GM23248 (cell line): ENCODE results near the gene NTF3. TPM values are rescaled to one million over a fixed set of nuclear protein-coding genes. Genes with fewer than 3 reads are reported as not detected.
A peak's percentile ranks its signal among the peaks of the same experiment; 100 is the strongest.

Experiments used
- DNase-seq: peaks from one replicate; pipeline ENCODE4 v3.0.0-alpha.2; 2015
- H2AFZ ChIP-seq: fragments of 200-600 bp; sonication (generic); 2 replicates; pipeline ENCODE4 v1.6.1; 2016; ENCODE audit warnings: antibody characterized with exemption
- H3F3A ChIP-seq: fragments of 200-600 bp; sonication (generic); 2 replicates; pipeline ENCODE4 v1.6.1; 2016; ENCODE audit warnings: mild to moderate bottlenecking, antibody characterized with exemption, mixed run types; ENCODE audit not compliant: insufficient read depth
- H3K27ac ChIP-seq: fragments of 200-600 bp; sonication (generic); 2 replicates; pipeline ENCODE4 v1.5.1; 2016; ENCODE audit warnings: mild to moderate bottlenecking
- H3K27me3 ChIP-seq: fragments of 200-600 bp; sonication (generic); replicated peaks from 2 replicates; pipeline ENCODE4 v1.6.1; 2016; ENCODE audit warnings: mild to moderate bottlenecking; ENCODE audit not compliant: insufficient read depth
- H3K36me3 ChIP-seq: fragments of 200-600 bp; sonication (generic); 2 replicates; pipeline ENCODE4 v1.6.1; 2016; ENCODE audit warnings: low read depth, mild to moderate bottlenecking
- H3K4me1 ChIP-seq: fragments of 200-600 bp; sonication (generic); 2 replicates; pipeline ENCODE4 v1.6.1; 2016; ENCODE audit warnings: mild to moderate bottlenecking; ENCODE audit not compliant: insufficient read depth
- H3K4me2 ChIP-seq: fragments of 200-600 bp; sonication (generic); one replicate; pipeline ENCODE4 v1.6.1; 2016; ENCODE audit warnings: mild to moderate bottlenecking; ENCODE audit not compliant: unreplicated experiment
- H3K4me3 ChIP-seq: fragments of 200-600 bp; sonication (generic); 2 replicates; pipeline ENCODE4 v1.5.1; 2016; ENCODE audit warnings: mild to moderate bottlenecking
- H3K79me2 ChIP-seq: fragments of 200-600 bp; sonication (generic); 2 replicates; pipeline ENCODE4 v1.6.1; 2016; ENCODE audit warnings: mild to moderate bottlenecking; ENCODE audit not compliant: insufficient read depth
- H3K9ac ChIP-seq: fragments of 200-600 bp; sonication (generic); 2 replicates; pipeline ENCODE4 v1.6.1; 2016; ENCODE audit warnings: mild to moderate bottlenecking
- H3K9me2 ChIP-seq: fragments of 200-600 bp; sonication (generic); 2 replicates; pipeline ENCODE4 v1.6.1; 2016; ENCODE audit warnings: mixed run types, mild to moderate bottlenecking, moderate library complexity; ENCODE audit not compliant: insufficient read depth
- H3K9me3 ChIP-seq: fragments of 200-600 bp; sonication (generic); one replicate; pipeline ENCODE4 v1.6.1; 2017; ENCODE audit warnings: low read depth
- H4K20me1 ChIP-seq: fragments of 200-600 bp; sonication (generic); 2 replicates; pipeline ENCODE4 v1.6.0; 2016; ENCODE audit not compliant: insufficient read depth
- EZH2 ChIP-seq: fragments of 200-600 bp; sonication (generic); IDR thresholded peaks from 2 replicates; pipeline ENCODE4 v1.6.1; 2018; ENCODE audit warnings: antibody characterized with exemption, mild to moderate bottlenecking; ENCODE audit not compliant: insufficient read depth, poor library complexity, severe bottlenecking
- EZH2phosphoT487 ChIP-seq: fragments of 200-600 bp; sonication (generic); IDR thresholded peaks from 2 replicates; pipeline ENCODE4 v1.6.1; 2018; ENCODE audit warnings: antibody characterized with exemption, moderate library complexity, mild to moderate bottlenecking, low read depth; ENCODE audit not compliant: insufficient read depth
- WGBS, 2 experiments: methylation state at CpG; one replicate each; pipeline ENCODE4 v1.1.6; 2015 to 2017; ENCODE audit warnings: low lambda C conversion rate in 2 of 2, low coverage in 1 of 2; ENCODE audit errors: missing lambda C conversion rate in 2 of 2; 5-methylcytosine and 5-hydroxymethylcytosine counted together
- in situ Hi-C: fragments of 300-500 bp; cut with MboI; formaldehyde crosslinking; loops from 2 replicates; pipeline ENCODE4 v1.15.0; 2020
- polyA plus RNA-seq: library from polyadenylated mRNA; unstranded; fragments of >200 nt; fragmentation: Nextera tagmentation; extraction: Ambion mirVana; gene quantifications from 2 replicates; pipeline ENCODE4 v1.2.1, GENCODE V29; 2016
- total RNA-seq: library from RNA; depleted of rRNA; stranded (reverse); fragments of >200 nt; shearing (Covaris generic); gene quantifications from 2 replicates; pipeline ENCODE4 v1.2.3, GENCODE V29; 2014

NTF3 gene
- total and polyA plus RNA-seq, 2 experiments from 2014 or later, result 4.8 to 6.0 TPM

DNA sequence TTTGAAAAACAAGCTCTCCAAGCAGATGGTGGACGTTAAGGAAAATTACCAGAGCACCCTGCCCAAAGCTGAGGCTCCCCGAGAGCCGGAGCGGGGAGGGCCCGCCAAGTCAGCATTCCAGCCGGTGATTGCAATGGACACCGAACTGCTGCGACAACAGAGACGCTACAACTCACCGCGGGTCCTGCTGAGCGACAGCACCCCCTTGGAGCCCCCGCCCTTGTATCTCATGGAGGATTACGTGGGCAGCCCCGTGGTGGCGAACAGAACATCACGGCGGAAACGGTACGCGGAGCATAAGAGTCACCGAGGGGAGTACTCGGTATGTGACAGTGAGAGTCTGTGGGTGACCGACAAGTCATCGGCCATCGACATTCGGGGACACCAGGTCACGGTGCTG, 62.4 kb downstream of the NTF3 start:
- H3K27me3 ChIP-seq, result no peaks in the 10 kb centered on the region
- H3K79me2 ChIP-seq, result no peaks in the 10 kb centered on the region
- WGBS, 2 experiments, result 85 to 91% methylated on average over 28 of the region's 28 CpGs
- H3K9me3 ChIP-seq, result no peaks in the 10 kb centered on the region
- no peak overlapping the region for H3K9ac ChIP-seq
- no peaks in the 10 kb centered on the region for H3K9me2 ChIP-seq
- no peak overlapping the region for H3K27ac ChIP-seq
- TF ChIP-seq EZH2phosphoT487, result no peak
- no peak for TF ChIP-seq EZH2
- H2AFZ ChIP-seq, result no peak overlapping the region
- no peak overlapping the region for H3K4me3 ChIP-seq
- H3K36me3 ChIP-seq, result no peaks in the 10 kb centered on the region
- no peak overlapping the region for H3K4me2 ChIP-seq
- in situ Hi-C loops, result no loop called here
- no peaks in the 10 kb centered on the region for H3F3A ChIP-seq
- peaks cover 1% of the 10 kb centered on the region; the same call in 1 of the 2 replicates for H3K4me1 ChIP-seq
- H4K20me1 ChIP-seq, result no peaks in the 10 kb centered on the region
- no peak for DNase-seq

DNA sequence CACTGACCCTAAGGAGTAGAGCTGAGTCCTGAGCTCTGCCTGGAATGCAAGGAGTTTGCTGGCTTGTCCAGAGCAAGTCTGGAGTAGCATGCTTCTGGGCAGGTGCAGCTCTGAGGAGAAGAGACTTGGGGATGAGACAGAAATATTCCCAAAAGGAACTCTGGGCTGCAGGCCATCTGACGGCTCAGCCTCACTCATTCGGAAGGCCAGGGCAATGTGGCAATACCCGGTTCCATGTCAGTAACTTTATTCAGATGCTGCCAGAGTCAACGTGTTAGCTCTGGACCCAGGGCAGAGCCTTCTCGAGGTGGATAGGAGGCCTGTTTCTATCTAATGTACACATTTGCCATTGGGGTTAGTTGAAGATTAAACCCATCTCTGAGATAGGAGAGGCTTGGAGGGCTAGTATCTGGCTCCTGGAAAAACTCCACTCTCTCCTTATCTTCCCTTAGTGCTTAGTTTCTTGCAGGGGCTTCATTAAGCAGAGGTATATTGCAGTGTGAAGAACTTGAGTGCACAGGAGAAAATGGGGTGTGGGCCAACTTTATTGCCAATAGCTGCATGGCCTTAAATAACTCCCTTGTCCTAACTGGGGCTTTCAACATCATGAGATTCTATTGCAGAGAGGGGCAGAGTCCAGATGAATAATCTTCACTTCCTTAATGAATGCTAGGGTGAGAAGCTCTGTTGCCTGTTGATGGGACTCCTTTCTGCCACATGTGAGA, 65.6 kb downstream of the NTF3 start:
- no peaks in the 10 kb centered on the region for H3K79me2 ChIP-seq
- H3K4me1 ChIP-seq, result peaks cover 11% of the 10 kb centered on the region; the same call in 1 of the 2 replicates
- no peak overlapping the region for H3K27ac ChIP-seq
- no peaks in the 10 kb centered on the region for H3K9me3 ChIP-seq
- in situ Hi-C loops, result no loop called here
- TF ChIP-seq EZH2phosphoT487 (no peak), EZH2 (no peak)
- no peaks in the 10 kb centered on the region for H3K27me3 ChIP-seq
- H3K4me3 ChIP-seq, result no peak overlapping the region
- H3F3A ChIP-seq, result no peaks in the 10 kb centered on the region
- H3K9ac ChIP-seq, result no peak overlapping the region
- DNase-seq, result peak; percentile 28
- H3K4me2 ChIP-seq, result no peak overlapping the region
- H2AFZ ChIP-seq, result no peak overlapping the region
- 18 to 21% methylated on average over 5 of the region's 5 CpGs for WGBS, 2 experiments
- H4K20me1 ChIP-seq, result no peaks in the 10 kb centered on the region
- no peaks in the 10 kb centered on the region for H3K9me2 ChIP-seq
- no peaks in the 10 kb centered on the region for H3K36me3 ChIP-seq

DNA sequence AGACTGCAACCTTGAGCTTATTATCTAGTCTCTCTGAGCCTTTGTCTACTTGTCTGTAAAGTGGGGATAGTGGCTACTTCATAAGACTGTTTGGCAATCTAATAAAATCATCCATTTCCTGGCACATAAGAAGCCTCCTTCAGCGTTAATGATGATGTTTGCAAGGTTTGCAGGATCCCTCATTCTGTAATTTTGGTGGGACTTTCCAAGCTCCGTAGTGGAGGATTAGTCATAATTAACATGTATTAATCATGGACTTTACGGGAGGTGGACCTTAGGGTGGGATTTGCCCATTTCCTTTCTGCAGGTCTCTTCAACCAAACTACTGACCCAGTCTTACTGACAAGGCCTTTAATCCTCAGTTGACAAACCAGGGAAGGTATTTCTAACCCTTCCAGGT, 66.2 kb downstream of the NTF3 start:
- Histone ChIP-seq H3K27me3 (no peaks in the 10 kb centered on the region), H2AFZ (no peak overlapping the region), H3K9ac (no peak overlapping the region), H3K36me3 (no peaks in the 10 kb centered on the region), H4K20me1 (no peaks in the 10 kb centered on the region), H3K79me2 (no peaks in the 10 kb centered on the region), H3K4me3 (no peak overlapping the region), H3K9me2 (no peaks in the 10 kb centered on the region), H3K4me2 (no peak overlapping the region), H3K4me1 (peaks cover 11% of the 10 kb centered on the region; the same call in 1 of the 2 replicates), H3F3A (no peaks in the 10 kb centered on the region), H3K27ac (no peak overlapping the region), H3K9me3 (no peaks in the 10 kb centered on the region)
- in situ Hi-C loops, result no loop called here
- peak; percentile 23 for DNase-seq
- TF ChIP-seq EZH2phosphoT487 (no peak), EZH2 (no peak)
- 19 to 26% methylated on average over 3 of the region's 3 CpGs for WGBS, 2 experiments

DNA sequence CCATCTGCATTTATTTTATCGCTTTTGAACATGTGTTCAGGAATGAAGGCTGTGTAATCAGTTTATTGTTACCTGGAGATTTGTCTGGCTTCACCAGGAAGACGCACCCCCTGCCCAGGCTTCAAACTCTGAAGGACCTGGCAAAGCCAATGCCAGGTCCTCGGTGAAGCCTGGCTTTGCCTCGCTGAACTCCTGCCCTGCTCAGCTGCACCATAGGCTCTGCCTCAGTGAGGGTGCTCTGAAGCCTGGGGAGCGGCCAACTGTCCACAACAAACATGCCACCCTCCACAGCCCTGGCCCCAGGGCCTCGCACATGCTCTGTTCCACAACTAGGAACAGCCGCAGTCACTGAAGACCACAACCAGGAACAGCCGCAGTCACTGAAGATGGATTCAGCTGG, 66.9 kb downstream of the NTF3 start:
- Histone ChIP-seq H3K36me3 (no peaks in the 10 kb centered on the region), H3K27ac (no peak overlapping the region), H3K79me2 (no peaks in the 10 kb centered on the region), H3K4me3 (no peak overlapping the region), H2AFZ (no peak overlapping the region), H3K9me2 (no peaks in the 10 kb centered on the region), H3K9me3 (no peaks in the 10 kb centered on the region), H4K20me1 (no peaks in the 10 kb centered on the region), H3K9ac (no peak overlapping the region), H3F3A (no peaks in the 10 kb centered on the region), H3K4me1 (peaks cover 11% of the 10 kb centered on the region; the same call in 1 of the 2 replicates), H3K4me2 (no peak overlapping the region), H3K27me3 (no peaks in the 10 kb centered on the region)
- DNase-seq, result no peak
- 89% methylated on average over 8 of the region's 8 CpGs for WGBS, 2 experiments
- TF ChIP-seq EZH2, result no peak
- TF ChIP-seq EZH2phosphoT487, result no peak
- in situ Hi-C loops, result no loop called here
